GM23248 (cell line): ENCODE data around the gene FILIP1L.

Source experiments
- EZH2 ChIP-seq: fragments of 200-600 bp; sonication (generic); IDR thresholded peaks from 2 replicates; pipeline ENCODE4 v1.6.1; 2018; ENCODE audit warnings: antibody characterized with exemption, mild to moderate bottlenecking; ENCODE audit not compliant: insufficient read depth, poor library complexity, severe bottlenecking
- EZH2phosphoT487 ChIP-seq: fragments of 200-600 bp; sonication (generic); IDR thresholded peaks from 2 replicates; pipeline ENCODE4 v1.6.1; 2018; ENCODE audit warnings: antibody characterized with exemption, moderate library complexity, mild to moderate bottlenecking, low read depth; ENCODE audit not compliant: insufficient read depth

- TF ChIP-seq EZH2 (no peak), EZH2phosphoT487 (no peak)
Measured at GRCh38 chr3:99825004-99825640, 289.2 kb downstream of the FILIP1L start.
